K562 (cell line): ENCODE data around the gene TMEM184B. TPM values are rescaled to one million over a fixed set of nuclear protein-coding genes. Genes with fewer than 3 reads are reported as not detected.

Experiments
- GABPA ChIP-seq: fragments of 200-800 bp; sonication (Bioruptor generic); conservative IDR thresholded peaks from 2 replicates; pipeline ENCODE4 v1.6.1; 2016; ENCODE audit warnings: low read depth, missing genetic modification characterization, missing compliant biosample characterization
- GABPB1 ChIP-seq: sonication (generic); formaldehyde crosslinking; IDR thresholded peaks from 2 replicates; pipeline ENCODE4 v1.8.0; 2022; ENCODE audit warnings: mild to moderate bottlenecking, missing genetic modification reagents
- GTF2E2 ChIP-seq: fragments of 200-800 bp; sonication (Bioruptor generic); IDR thresholded peaks from 2 replicates; pipeline ENCODE4 v1.6.1; 2016; ENCODE audit warnings: missing genetic modification characterization, missing compliant biosample characterization
- MGA ChIP-seq: fragments of 450-650 bp; IDR thresholded peaks from 2 replicates; pipeline ENCODE4 v1.6.1; 2016; ENCODE audit warnings: mild to moderate bottlenecking, moderate library complexity
- NFIC ChIP-seq: fragments of 450-650 bp; IDR thresholded peaks from 2 replicates; pipeline ENCODE4 v1.6.1; 2017; ENCODE audit warnings: mild to moderate bottlenecking, inconsistent platforms
- PHF8 ChIP-seq: fragments of 200-600 bp; sonication (generic); IDR thresholded peaks from 2 replicates; pipeline ENCODE4 v1.6.1; 2012; ENCODE audit warnings: mixed run types, mild to moderate bottlenecking, inconsistent platforms, low read length, moderate library complexity, borderline replicate concordance
- SIRT6 ChIP-seq: IDR thresholded peaks from one replicate; pipeline ENCODE4 v1.6.1; 2012; ENCODE audit warnings: low read depth, mild to moderate bottlenecking, control low read depth, inconsistent platforms, low read length, moderate library complexity
- SP1 ChIP-seq: sonication (generic); formaldehyde crosslinking; IDR thresholded peaks from 2 replicates; pipeline ENCODE4 v1.8.1; 2022; ENCODE audit warnings: mild to moderate bottlenecking, missing genetic modification reagents
- ZFPM2 ChIP-seq: fragments of 250-450 bp; sonication (Bioruptor Pico); IDR thresholded peaks from 2 replicates; pipeline ENCODE4 v1.5.1; 2022; ENCODE audit warnings: mild to moderate bottlenecking
- ZNF445 ChIP-seq: fragments of 250-450 bp; sonication (Bioruptor Pico); IDR thresholded peaks from 2 replicates; pipeline ENCODE4 v1.4.0; 2020; ENCODE audit warnings: low read depth, mild to moderate bottlenecking, moderate library complexity
- polyA plus RNA-seq, 8 experiments: library from polyadenylated mRNA; depleted of rRNA in 4 of 8; stranded (reverse) in 5 of 8; unstranded in 3 of 8; fragments of >200 nt; fragmentation: Nextera tagmentation in 2 of 8; fragmentation: Illumina TruSeq in 1 of 8; extraction: Ambion mirVana in 2 of 8; extraction: Trizol in 1 of 8; gene quantifications; 2 replicates each; pipeline versions ENCODE4 v1.2.1 to v1.2.3, GENCODE V29; 2011 to 2014; ENCODE audit warnings: inconsistent platforms in 1 of 8, missing spikeins in 1 of 8
- total RNA-seq, 7 experiments: library from RNA; depleted of rRNA in 6 of 7; stranded (reverse); fragments of >200 nt in 6 of 7; fragmentation: Illumina TruSeq in 2 of 7; extraction: Trizol in 2 of 7; gene quantifications; 2 replicates each; pipeline versions ENCODE4 v1.2.1 to v1.2.3, GENCODE V29; 2011 to 2021; ENCODE audit warnings: low replicate concordance in 1 of 7
- TF ChIP-seq, protein P1 (sequence below): fragments of 450-650 bp; formaldehyde crosslinking; IDR thresholded peaks from 2 replicates; pipeline ENCODE4 v1.4.0; 2022; ENCODE audit warnings: missing genetic modification characterization

The TMEM184B gene
- total and polyA plus RNA-seq, 9 of the 15 experiments (the other 6 are each of a cell fraction or from before 2014, with no cell fraction given), result 0.31 to 25.1 (median 6.2) TPM

DNA sequence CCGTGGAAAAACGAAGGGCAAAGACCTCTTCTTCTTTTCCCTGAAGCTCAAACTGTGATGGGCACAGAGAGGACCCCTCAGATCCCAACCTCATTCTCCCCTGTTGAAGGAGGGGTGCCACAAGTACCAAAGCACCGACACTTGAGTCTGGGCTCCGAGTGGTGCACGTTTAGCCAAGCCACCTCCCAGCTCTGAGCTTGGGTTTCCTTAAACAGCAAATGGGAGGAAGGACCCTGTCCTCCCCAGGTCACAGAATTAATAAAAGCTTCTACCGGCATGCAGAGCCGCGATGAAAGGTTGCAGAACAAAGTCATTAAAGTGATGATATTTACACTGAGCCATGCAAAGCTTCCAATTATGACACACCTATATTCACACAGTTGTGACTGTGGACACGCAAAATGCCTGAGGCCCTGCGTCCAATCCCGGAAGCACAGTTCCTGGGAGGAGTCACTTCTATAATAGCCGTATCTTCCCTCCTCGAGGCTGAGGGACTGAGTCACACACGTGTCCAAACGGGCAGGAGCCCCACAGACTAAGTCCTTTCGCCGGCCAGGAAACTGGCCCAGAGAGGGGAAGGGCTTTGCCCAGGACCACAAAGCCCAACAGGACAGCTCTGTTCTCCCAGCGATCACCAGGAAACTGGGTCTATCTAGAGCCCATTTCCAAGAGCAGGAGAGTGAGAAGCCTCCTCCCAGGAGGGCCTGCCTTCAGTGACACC lies 45.3 kb upstream of the TMEM184B start (continued):
- TF ChIP-seq MGA (peak; percentile 88), GABPA (tag) (peak; percentile 53), PHF8 (peak; percentile 33; the same call in 1 of the 2 replicates), GABPB1 (CRISPR knock-in tag) (0 out of 2 replicates have a peak, but pooled peaks have one; percentile 19), SIRT6 (no peak), GTF2E2 (tag) (peak; percentile 60; the same call in 1 of the 2 replicates), SP1 (CRISPR knock-in tag) (peak; percentile 32; the same call in 1 of the 2 replicates), NFIC (no peak), ZFPM2 (CRISPR knock-in tag) (no peak), ZNF445 (CRISPR knock-in tag) (no peak)
- TF ChIP-seq, protein P1, sequence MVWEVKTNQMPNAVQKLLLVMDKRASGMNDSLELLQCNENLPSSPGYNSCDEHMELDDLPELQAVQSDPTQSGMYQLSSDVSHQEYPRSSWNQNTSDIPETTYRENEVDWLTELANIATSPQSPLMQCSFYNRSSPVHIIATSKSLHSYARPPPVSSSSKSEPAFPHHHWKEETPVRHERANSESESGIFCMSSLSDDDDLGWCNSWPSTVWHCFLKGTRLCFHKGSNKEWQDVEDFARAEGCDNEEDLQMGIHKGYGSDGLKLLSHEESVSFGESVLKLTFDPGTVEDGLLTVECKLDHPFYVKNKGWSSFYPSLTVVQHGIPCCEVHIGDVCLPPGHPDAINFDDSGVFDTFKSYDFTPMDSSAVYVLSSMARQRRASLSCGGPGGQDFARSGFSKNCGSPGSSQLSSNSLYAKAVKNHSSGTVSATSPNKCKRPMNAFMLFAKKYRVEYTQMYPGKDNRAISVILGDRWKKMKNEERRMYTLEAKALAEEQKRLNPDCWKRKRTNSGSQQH, result no peak
